OCI-LY1 (cell line): Measurements from ENCODE around the gene FBN1.

ENCODE experiments used
- H2AFZ ChIP-seq: fragments of 200-600 bp; sonication (generic), shearing (Covaris generic); 2 replicates; pipeline ENCODE4 v1.6.0; 2014; ENCODE audit warnings: antibody characterized with exemption, mild to moderate bottlenecking, low read length
- H3F3A ChIP-seq: fragments of 200-600 bp; sonication (generic), shearing (Covaris generic); 2 replicates; pipeline ENCODE4 v1.6.0; 2014; ENCODE audit warnings: mild to moderate bottlenecking, antibody characterized with exemption, low read length, moderate library complexity; ENCODE audit not compliant: insufficient read depth
- H3K27ac ChIP-seq: fragments of 200-600 bp; sonication (generic); 2 replicates; pipeline ENCODE4 v1.5.1; 2014; ENCODE audit warnings: low read length, mixed run types, mild to moderate bottlenecking, low read depth; ENCODE audit not compliant: poor library complexity, severe bottlenecking
- H3K27me3 ChIP-seq: fragments of 200-600 bp; sonication (generic); 2 replicates; pipeline ENCODE4 v1.6.0; 2014; ENCODE audit warnings: antibody characterized with exemption, mild to moderate bottlenecking, low read length, moderate library complexity; ENCODE audit not compliant: insufficient read depth
- H3K36me3 ChIP-seq: fragments of 200-600 bp; sonication (generic); 2 replicates; pipeline ENCODE4 v1.6.1; 2014; ENCODE audit warnings: mild to moderate bottlenecking, antibody characterized with exemption, low read length, moderate library complexity, mixed read lengths; ENCODE audit not compliant: insufficient read depth
- H3K4me1 ChIP-seq: fragments of 200-600 bp; sonication (generic); 2 replicates; pipeline ENCODE4 v1.5.1; 2014; ENCODE audit warnings: mild to moderate bottlenecking, low read length, moderate library complexity; ENCODE audit not compliant: insufficient read depth, severe bottlenecking
- H3K4me2 ChIP-seq: fragments of 200-600 bp; sonication (generic), shearing (Covaris generic); 2 replicates; pipeline ENCODE4 v1.6.1; 2014; ENCODE audit warnings: low read length
- H3K4me3 ChIP-seq: fragments of 200-600 bp; sonication (generic); 2 replicates; pipeline ENCODE4 v1.5.1; 2014; ENCODE audit warnings: low read length, low read depth, mild to moderate bottlenecking, mixed read lengths; ENCODE audit not compliant: poor library complexity, severe bottlenecking
- H3K79me2 ChIP-seq: fragments of 200-600 bp; shearing (Covaris generic); 2 replicates; pipeline ENCODE4 v1.6.1; 2016; ENCODE audit warnings: mixed run types, low read length, mixed read lengths; ENCODE audit not compliant: insufficient read depth
- H3K9ac ChIP-seq: fragments of 200-600 bp; sonication (generic), shearing (Covaris generic); 2 replicates; pipeline ENCODE4 v1.6.1; 2014; ENCODE audit warnings: mild to moderate bottlenecking, low read length, mixed read lengths
- H3K9me2 ChIP-seq: fragments of 200-600 bp; sonication (generic), shearing (Covaris generic); 2 replicates; pipeline ENCODE4 v1.6.1; 2014; ENCODE audit warnings: low read depth, mild to moderate bottlenecking, low read length, mixed read lengths
- H3K9me3 ChIP-seq: fragments of 200-600 bp; shearing (Covaris generic); 2 replicates; pipeline ENCODE4 v1.6.1; 2014; ENCODE audit warnings: low read length, mixed read lengths
- H4K20me1 ChIP-seq: fragments of 200-600 bp; sonication (generic), shearing (Covaris generic); 2 replicates; pipeline ENCODE4 v1.6.0; 2016; ENCODE audit warnings: mild to moderate bottlenecking, low read length; ENCODE audit not compliant: insufficient read depth
- CTCF ChIP-seq: fragments of 200-600 bp; sonication (generic), shearing (Covaris generic); IDR thresholded peaks from 2 replicates; pipeline ENCODE4 v1.5.1; 2017; ENCODE audit warnings: mild to moderate bottlenecking, antibody characterized with exemption, low read length, moderate library complexity, mixed read lengths
- EZH2 ChIP-seq: fragments of 200-600 bp; sonication (generic), shearing (Covaris generic); IDR thresholded peaks from 2 replicates; pipeline ENCODE4 v1.8.0; 2017; ENCODE audit warnings: borderline replicate concordance, mixed run types, mild to moderate bottlenecking, antibody characterized with exemption, low read length, moderate library complexity, mixed read lengths

FBN1 gene

GRCh38 chr15:48389691-48390143 is 255.8 kb downstream of the FBN1 start:
- Histone ChIP-seq H3K27ac (no peak overlapping the region), H3K79me2 (no peaks in the 10 kb centered on the region), H3K4me2 (no peak overlapping the region), H3K27me3 (no peaks in the 10 kb centered on the region), H3K36me3 (no peaks in the 10 kb centered on the region), H2AFZ (no peak overlapping the region), H3K9ac (no peak overlapping the region), H3K9me3 (no peaks in the 10 kb centered on the region), H3K9me2 (no peaks in the 10 kb centered on the region), H3F3A (no peaks in the 10 kb centered on the region), H3K4me1 (no peaks in the 10 kb centered on the region), H3K4me3 (no peak overlapping the region), H4K20me1 (no peaks in the 10 kb centered on the region)
- TF ChIP-seq CTCF: no peak
- no peak for TF ChIP-seq EZH2

GRCh38 chr15:48388910-48389309 is 256.6 kb downstream of the FBN1 start:
- H3K9me3 ChIP-seq: no peaks in the 10 kb centered on the region
- H3K36me3 ChIP-seq: no peaks in the 10 kb centered on the region
- no peaks in the 10 kb centered on the region for H3K79me2 ChIP-seq
- no peak overlapping the region for H3K4me2 ChIP-seq
- TF ChIP-seq EZH2: no peak
- TF ChIP-seq CTCF: no peak
- H3F3A ChIP-seq: no peaks in the 10 kb centered on the region
- H3K9me2 ChIP-seq: no peaks in the 10 kb centered on the region
- no peaks in the 10 kb centered on the region for H3K27me3 ChIP-seq
- H3K4me1 ChIP-seq: no peaks in the 10 kb centered on the region
- H4K20me1 ChIP-seq: no peaks in the 10 kb centered on the region
- no peak overlapping the region for H3K27ac ChIP-seq
- no peak overlapping the region for H3K4me3 ChIP-seq
- H2AFZ ChIP-seq: no peak overlapping the region
- no peak overlapping the region for H3K9ac ChIP-seq

- no peaks in the 10 kb centered on the region for H3K9me2 ChIP-seq
- TF ChIP-seq CTCF (no peak), EZH2 (no peak)
- H3K36me3 ChIP-seq: no peaks in the 10 kb centered on the region
- H4K20me1 ChIP-seq: no peaks in the 10 kb centered on the region
- H3K27me3 ChIP-seq: no peaks in the 10 kb centered on the region
- H2AFZ ChIP-seq: no peak overlapping the region
- no peaks in the 10 kb centered on the region for H3K4me1 ChIP-seq
- no peaks in the 10 kb centered on the region for H3F3A ChIP-seq
- no peaks in the 10 kb centered on the region for H3K79me2 ChIP-seq
- H3K27ac ChIP-seq: no peak overlapping the region
- no peak overlapping the region for H3K4me3 ChIP-seq
- H3K4me2 ChIP-seq: no peak overlapping the region
- no peak overlapping the region for H3K9ac ChIP-seq
- H3K9me3 ChIP-seq: no peaks in the 10 kb centered on the region
These were observed 257.3 kb downstream of the FBN1 start for GRCh38 chr15:48388016-48388851.
